CD4-positive, alpha-beta T cell (primary cell): Measurements from ENCODE around the gene PAPOLA. TPM values are rescaled to one million over a fixed set of nuclear protein-coding genes. Genes with fewer than 3 reads are reported as not detected.

ENCODE experiments used
- ATAC-seq: fragments of 200-7000 bp; cut with Tn5 transposase; one replicate; pipeline ENCODE4 v1.10.0; 2022; ENCODE audit warnings: mild to moderate bottlenecking; ENCODE audit not compliant: poor library complexity
- CTCF ChIA-PET: fragments of 350-600 bp; sonication (Branson Sonifier 250); formaldehyde crosslinking; loops from one replicate; lab custom pipeline; 2021; ENCODE audit warnings: antibody characterized with exemption, inconsistent platforms; lab: Charles Lee
- POLR2A ChIA-PET: fragments of 350-600 bp; sonication (Branson Sonifier 250); formaldehyde crosslinking; loops from one replicate; lab custom pipeline; 2021; ENCODE audit warnings: antibody characterized with exemption, inconsistent platforms; lab: Charles Lee
- DNase-seq, 14 experiments: peaks; one replicate each; pipeline ENCODE4 v3.0.0-alpha.2; 2013 to 2020; ENCODE audit warnings: mixed read lengths in 2 of 14
- H3K27ac ChIP-seq, 2 donors: one replicate each; pipeline versions ENCODE4 v1.5.1 to v1.7.0; 2013; ENCODE audit warnings: low read length in 2 of 2, low read depth in 1 of 2, mild to moderate bottlenecking in 1 of 2
- H3K27me3 ChIP-seq, 2 experiments: 1 replicate in 1 of 2; 2 replicates in 1 of 2; pipeline versions ENCODE4 v1.6.1 to v1.7.0; 2013; ENCODE audit warnings: low read length in 2 of 2, control low read depth in 1 of 2, mild to moderate bottlenecking in 1 of 2, moderate library complexity in 1 of 2; ENCODE audit not compliant: insufficient read depth in 2 of 2, control insufficient read depth in 1 of 2
- H3K36me3 ChIP-seq: one replicate; pipeline ENCODE4 v1.6.1; 2013; ENCODE audit warnings: low read length, control low read depth; ENCODE audit not compliant: insufficient read depth
- H3K4me1 ChIP-seq: one replicate; pipeline ENCODE4 v1.6.1; 2013; ENCODE audit warnings: low read length, control low read depth; ENCODE audit not compliant: insufficient read depth
- H3K4me3 ChIP-seq: one replicate; pipeline ENCODE4 v1.5.1; 2013; ENCODE audit warnings: mild to moderate bottlenecking, low read length, moderate library complexity
- H3K9me3 ChIP-seq, 2 experiments: 1 replicate in 1 of 2; 2 replicates in 1 of 2; pipeline versions ENCODE4 v1.6.1 to v1.7.0; 2013; ENCODE audit warnings: low read length in 2 of 2, mild to moderate bottlenecking in 2 of 2, control low read depth in 1 of 2, moderate library complexity in 1 of 2; ENCODE audit not compliant: control insufficient read depth in 1 of 2, insufficient read depth in 1 of 2
- H3K27ac Mint-ChIP-seq: one replicate; pipeline ENCODE4 v1.8.0; 2020; ENCODE audit warnings: mixed read lengths
- H3K27me3 Mint-ChIP-seq: one replicate; pipeline ENCODE4 v1.8.0; 2021; ENCODE audit warnings: mixed read lengths
- H3K36me3 Mint-ChIP-seq: one replicate; pipeline ENCODE4 v1.8.0; 2021; ENCODE audit warnings: low read depth, mixed read lengths
- H3K4me1 Mint-ChIP-seq: one replicate; pipeline ENCODE4 v1.8.0; 2021; ENCODE audit warnings: low read depth, mixed read lengths
- H3K4me3 Mint-ChIP-seq: one replicate; pipeline ENCODE4 v1.8.0; 2020; ENCODE audit warnings: mild to moderate bottlenecking, mixed read lengths
- H3K9me3 Mint-ChIP-seq: one replicate; pipeline ENCODE4 v1.8.0; 2020; ENCODE audit warnings: mixed read lengths
- CTCF ChIP-seq: fragments of 200-600 bp; IDR thresholded peaks from one replicate; pipeline ENCODE4 v1.8.0; 2022; ENCODE audit warnings: antibody characterized with exemption, mild to moderate bottlenecking
- intact Hi-C, 2 experiments: fragments of 100-400 bp; cut with DNase I in 1 of 2; cut with micrococcal nuclease in 1 of 2; formaldehyde crosslinking; loops; one replicate each; pipeline versions ENCODE4 v1.15.1 to v1.9.0; 2023 to 2025; cut with DNase I, micrococcal nuclease
- total RNA-seq, 174 experiments: library from RNA in 2 of 174; stranded (reverse) in 2 of 174; gene quantifications; one replicate each; pipeline ENCODE4 v1.2.3 and lab custom pipeline; 2021 to 2026

The PAPOLA gene
- total RNA-seq, 2 experiments from 2014 or later, result 140 to 148 TPM

GRCh38 chr14:96554315-96554910, 52.2 kb downstream of the PAPOLA start:
- no peak for TF ChIP-seq CTCF
- Mint-ChIP-seq H3K36me3 (peaks cover 83% of the 10 kb centered on the region), H3K27ac (peak overlapping the region; percentile 38), H3K27me3 (no peaks in the 10 kb centered on the region), H3K4me1 (peaks cover 20% of the 10 kb centered on the region), H3K4me3 (no peak overlapping the region), H3K9me3 (no peaks in the 10 kb centered on the region)
- H3K9me3 ChIP-seq, result no peaks in the 10 kb centered on the region
- CTCF ChIA-PET, result no interaction called here
- no peak for DNase-seq
- no peak for ATAC-seq
- no peaks in the 10 kb centered on the region for H3K27me3 ChIP-seq
- H3K27ac ChIP-seq, result no peak overlapping the region
- intact Hi-C loops, result no loop called here
- no peaks in the 10 kb centered on the region for H3K4me1 ChIP-seq
- POLR2A ChIA-PET, result no interaction called here
- no peak overlapping the region for H3K4me3 ChIP-seq
- H3K36me3 ChIP-seq, result peaks cover 94% of the 10 kb centered on the region

GRCh38 chr14:96559571-96559970, 57.4 kb downstream of the PAPOLA start:
- Mint-ChIP-seq H3K27ac (peak overlapping the region; percentile 62), H3K9me3 (no peaks in the 10 kb centered on the region), H3K36me3 (peaks cover 86% of the 10 kb centered on the region), H3K4me1 (peaks cover 14% of the 10 kb centered on the region), H3K4me3 (no peak overlapping the region), H3K27me3 (no peaks in the 10 kb centered on the region)
- Histone ChIP-seq H3K27ac (no peak overlapping the region), H3K4me1 (no peaks in the 10 kb centered on the region), H3K9me3 (no peaks in the 10 kb centered on the region), H3K36me3 (peaks cover 68% of the 10 kb centered on the region), H3K27me3 (no peaks in the 10 kb centered on the region), H3K4me3 (no peak overlapping the region)
- TF ChIP-seq CTCF, result no peak
- intact Hi-C loops, result no loop called here
- ChIA-PET POLR2A (interaction anchor here (0.6 kb wide), 1 partner anchor 260 kb away, joined by 3 read pairs; no protein-coding TSS in a partner anchor), CTCF (interaction anchor here (1.0 kb wide), 1 partner anchor 43 kb away, joined by 3 read pairs; no protein-coding TSS in a partner anchor)
- ATAC-seq, result no peak
- DNase-seq, result no peak

GRCh38 chr14:96564389-96564788, 62.2 kb downstream of the PAPOLA start:
- peaks cover 70% of the 10 kb centered on the region for H3K36me3 Mint-ChIP-seq
- CTCF ChIA-PET, result no interaction called here

More at GRCh38 chr14:96564389-96564788, 62.2 kb downstream of the PAPOLA start:
- POLR2A ChIA-PET, result no interaction called here
- no peaks in the 10 kb centered on the region for H3K27me3 ChIP-seq
- TF ChIP-seq CTCF, result no peak
- Mint-ChIP-seq H3K4me3 (no peak overlapping the region), H3K4me1 (no peaks in the 10 kb centered on the region), H3K9me3 (no peaks in the 10 kb centered on the region), H3K27me3 (no peaks in the 10 kb centered on the region), H3K27ac (no peak overlapping the region)
- H3K9me3 ChIP-seq, result no peaks in the 10 kb centered on the region
- H3K4me1 ChIP-seq, result no peaks in the 10 kb centered on the region
- H3K36me3 ChIP-seq, result peaks cover 41% of the 10 kb centered on the region
- no peak overlapping the region for H3K27ac ChIP-seq
- DNase-seq (peak in 1 of 14 experiments; percentile 7), ATAC-seq (no peak)
- no peak overlapping the region for H3K4me3 ChIP-seq
- intact Hi-C loops, result no loop called here
